ENCODE measurements around the gene RTL3.
A peak's percentile ranks its signal among the peaks of the same experiment; 100 is the strongest.

Gene RTL3

GRCh38 chrX:78658845-78659744 is at the start of gene RTL3:
Gene RTL3, minus strand, starts transcription at chrX:78659328. Its CDS starts 908 bp downstream, at chrX:78658420.
- Histone ChIP-seq H3K36me3 (ENCODE audit: low read depth) (no peaks in the 10 kb centered on the region), H3K9me3 (ENCODE audit: severe bottlenecking) (no peaks in the 10 kb centered on the region), H3K27me3 (ENCODE audit: insufficient read depth, poor library complexity, severe bottlenecking) (no peaks in the 10 kb centered on the region), H3K4me1 (ENCODE audit: insufficient read depth, poor library complexity, severe bottlenecking) (no peaks in the 10 kb centered on the region), H3K27ac (ENCODE audit: poor library complexity, severe bottlenecking) (no peak within 1 kb of the TSS), H3K4me3 (ENCODE audit: severe bottlenecking) (no peak within 1 kb of the TSS)
- TF ChIP-seq CTCF (IDR thresholded peaks at IDR 0.05; ENCODE audit: poor library complexity, severe bottlenecking), result no peak
- DNase-seq (ENCODE audit: low spot score), result no peak
- ATAC-seq (ENCODE audit: low read depth), result peak; percentile 44; the same call in 1 of the 3 replicates

GRCh38 chrX:78708816-78709215 is 49.7 kb upstream of the RTL3 start:
- DNase-seq (ENCODE audit: low spot score) (no peak), ATAC-seq (ENCODE audit: low read depth) (no peak)
- Histone ChIP-seq H3K9me3 (ENCODE audit: severe bottlenecking) (no peaks in the 10 kb centered on the region), H3K4me3 (ENCODE audit: severe bottlenecking) (no peak overlapping the region), H3K4me1 (ENCODE audit: insufficient read depth, poor library complexity, severe bottlenecking) (no peaks in the 10 kb centered on the region), H3K27me3 (ENCODE audit: insufficient read depth, poor library complexity, severe bottlenecking) (no peaks in the 10 kb centered on the region), H3K27ac (ENCODE audit: poor library complexity, severe bottlenecking) (no peak overlapping the region), H3K36me3 (ENCODE audit: low read depth) (no peaks in the 10 kb centered on the region)
- no peak for TF ChIP-seq CTCF (IDR thresholded peaks at IDR 0.05; ENCODE audit: poor library complexity, severe bottlenecking)

- no peak for ATAC-seq (ENCODE audit: low read depth)
- Histone ChIP-seq H3K9me3 (ENCODE audit: severe bottlenecking) (no peaks in the 10 kb centered on the region), H3K27ac (ENCODE audit: poor library complexity, severe bottlenecking) (no peak overlapping the region), H3K4me1 (ENCODE audit: insufficient read depth, poor library complexity, severe bottlenecking) (no peaks in the 10 kb centered on the region), H3K27me3 (ENCODE audit: insufficient read depth, poor library complexity, severe bottlenecking) (no peaks in the 10 kb centered on the region), H3K36me3 (ENCODE audit: low read depth) (no peaks in the 10 kb centered on the region), H3K4me3 (ENCODE audit: severe bottlenecking) (no peak overlapping the region)
- DNase-seq (ENCODE audit: low spot score), result no peak
- peak; percentile 32 for TF ChIP-seq CTCF (IDR thresholded peaks at IDR 0.05; ENCODE audit: poor library complexity, severe bottlenecking)
Measured at GRCh38 chrX:78708262-78708661, 49.1 kb upstream of the RTL3 start.

GRCh38 chrX:78706071-78706470 is 46.9 kb upstream of the RTL3 start:
- TF ChIP-seq CTCF (IDR thresholded peaks at IDR 0.05; ENCODE audit: poor library complexity, severe bottlenecking), result no peak
- no peak for ATAC-seq (ENCODE audit: low read depth)
- Histone ChIP-seq H3K27me3 (ENCODE audit: insufficient read depth, poor library complexity, severe bottlenecking) (no peaks in the 10 kb centered on the region), H3K36me3 (ENCODE audit: low read depth) (no peaks in the 10 kb centered on the region), H3K4me1 (ENCODE audit: insufficient read depth, poor library complexity, severe bottlenecking) (no peaks in the 10 kb centered on the region), H3K27ac (ENCODE audit: poor library complexity, severe bottlenecking) (no peak overlapping the region), H3K9me3 (ENCODE audit: severe bottlenecking) (no peaks in the 10 kb centered on the region), H3K4me3 (ENCODE audit: severe bottlenecking) (no peak overlapping the region)
- no peak for DNase-seq (ENCODE audit: low spot score)

GRCh38 chrX:78693536-78693935 is 34.4 kb upstream of the RTL3 start:
- no peak for DNase-seq (ENCODE audit: low spot score)
- Histone ChIP-seq H3K36me3 (ENCODE audit: low read depth) (no peaks in the 10 kb centered on the region), H3K27ac (ENCODE audit: poor library complexity, severe bottlenecking) (no peak overlapping the region), H3K4me3 (ENCODE audit: severe bottlenecking) (no peak overlapping the region), H3K4me1 (ENCODE audit: insufficient read depth, poor library complexity, severe bottlenecking) (no peaks in the 10 kb centered on the region), H3K27me3 (ENCODE audit: insufficient read depth, poor library complexity, severe bottlenecking) (no peaks in the 10 kb centered on the region), H3K9me3 (ENCODE audit: severe bottlenecking) (no peaks in the 10 kb centered on the region)
- ATAC-seq (ENCODE audit: low read depth), result no peak
- no peak for TF ChIP-seq CTCF (IDR thresholded peaks at IDR 0.05; ENCODE audit: poor library complexity, severe bottlenecking)

Measured in RWPE2 (cell line).